Endothelial cell of umbilical vein (primary cell): ENCODE data around the gene MOB1A. TPM values are rescaled to one million over a fixed set of nuclear protein-coding genes. Genes with fewer than 3 reads are reported as not detected.
"Not testable (repeated sequence)": the region's sequence is repeated elsewhere in the genome, so short reads cannot be mapped to it uniquely, and the experiment has no call there.

Experiments
- BruUV-seq: library from RNA; stranded (reverse); fragments of 400-500 nt; replicated peaks from 2 replicates; lab custom pipeline; 2021; lab: Mats Ljungman, UMichigan
- CTCF ChIA-PET: fragments of 300-600, 350-600 bp; sonication (Branson Sonifier 250); formaldehyde crosslinking; loops from one replicate; lab custom pipeline; 2021; ENCODE audit warnings: antibody characterized with exemption, inconsistent platforms; lab: Charles Lee
- POLR2A ChIA-PET: fragments of 300-600, 350-600 bp; sonication (Branson Sonifier 250); formaldehyde crosslinking; loops from one replicate; lab custom pipeline; 2021; ENCODE audit warnings: antibody characterized with exemption, inconsistent platforms; lab: Charles Lee
- DNase-seq: peaks from one replicate; pipeline ENCODE4 v3.0.0-alpha.2; 2011; ENCODE audit warnings: low read depth, low spot score
- FAIRE-seq: peaks from 2 replicates; lab custom pipeline; 2011; peaks lifted over from hg19 to GRCh38; lab: Jason Lieb, UNC
- H2AFZ ChIP-seq: 2 replicates; pipeline ENCODE4 v1.6.0; 2012; ENCODE audit warnings: low read depth, low read length, control low read depth, inconsistent platforms
- H3K27ac ChIP-seq: 2 replicates; pipeline ENCODE4 v1.5.1; 2011; ENCODE audit warnings: low read depth, mild to moderate bottlenecking, control low read depth, low read length, moderate library complexity; ENCODE audit not compliant: insufficient read depth
- H3K27me3 ChIP-seq, 2 experiments: 2 replicates each; pipeline versions ENCODE4 v1.6.0 to v1.6.1; 2011; ENCODE audit warnings: low read length in 2 of 2, mixed read lengths in 1 of 2; ENCODE audit not compliant: control insufficient read depth in 2 of 2, insufficient read depth in 2 of 2
- H3K36me3 ChIP-seq, 2 experiments: 2 replicates in 1 of 2; 3 replicates in 1 of 2; pipeline ENCODE4 v1.5.1; 2011; ENCODE audit warnings: low read length in 2 of 2, mild to moderate bottlenecking in 1 of 2, moderate library complexity in 1 of 2; ENCODE audit not compliant: control insufficient read depth in 2 of 2, insufficient read depth in 2 of 2; ENCODE audit errors: extremely low read depth in 1 of 2
- H3K4me1 ChIP-seq: 3 replicates; pipeline ENCODE4 v1.5.1; 2011; ENCODE audit warnings: mild to moderate bottlenecking, low read length; ENCODE audit not compliant: control insufficient read depth, insufficient read depth; ENCODE audit errors: extremely low read depth
- H3K4me2 ChIP-seq: 2 replicates; pipeline ENCODE4 v1.6.1; 2011; ENCODE audit warnings: low read length, control low read depth, mixed read lengths; ENCODE audit not compliant: insufficient read depth
- H3K4me3 ChIP-seq, 3 experiments: fragments of 200-600 bp in 1 of 3; sonication (generic), shearing (Covaris generic) in 1 of 3; replicated peaks in 1 of 3; 2 replicates each; pipeline ENCODE4 v1.5.1; 2011 to 2016; ENCODE audit warnings: control low read depth in 3 of 3, low read length in 3 of 3, mild to moderate bottlenecking in 2 of 3, inconsistent platforms in 1 of 3, low read depth in 1 of 3, moderate library complexity in 1 of 3; ENCODE audit not compliant: insufficient read depth in 1 of 3
- H3K79me2 ChIP-seq: 2 replicates; pipeline ENCODE4 v1.6.0; 2012; ENCODE audit warnings: low read length, inconsistent platforms; ENCODE audit not compliant: control insufficient read depth, insufficient read depth
- H3K9ac ChIP-seq: replicated peaks from 2 replicates; pipeline ENCODE3; 2011; ENCODE audit warnings: low read length, control low read depth; ENCODE audit not compliant: insufficient read depth; ENCODE audit errors: extremely low read depth
- H3K9me1 ChIP-seq: replicated peaks from 3 replicates; pipeline ENCODE4 v1.6.0; 2011; ENCODE audit warnings: mild to moderate bottlenecking, low read length; ENCODE audit not compliant: control insufficient read depth, insufficient read depth; ENCODE audit errors: extremely low read depth
- H3K9me3 ChIP-seq: replicated peaks from 2 replicates; pipeline ENCODE4 v1.5.1; 2012; ENCODE audit warnings: low read length, inconsistent platforms; ENCODE audit not compliant: control insufficient read depth, insufficient read depth
- H4K20me1 ChIP-seq: replicated peaks from 2 replicates; pipeline ENCODE3; 2011; ENCODE audit warnings: mild to moderate bottlenecking, low read length; ENCODE audit not compliant: control insufficient read depth, insufficient read depth; ENCODE audit errors: extremely low read depth
- FOS ChIP-seq: IDR thresholded peaks from 2 replicates; pipeline ENCODE4 v1.6.1; 2011; ENCODE audit warnings: mild to moderate bottlenecking, low read length, moderate library complexity, borderline replicate concordance; ENCODE audit not compliant: insufficient read depth
- POLR2AphosphoS5 ChIP-seq: IDR thresholded peaks from 2 replicates; pipeline ENCODE4 v1.6.1; 2012; ENCODE audit warnings: low read depth, mild to moderate bottlenecking, control low read depth, low read length, moderate library complexity; ENCODE audit not compliant: insufficient read depth
- dilution Hi-C: fragments of 300-500 bp; cut with MboI; formaldehyde crosslinking; loops from one replicate; pipeline ENCODE4 v1.15.0; 2019; ENCODE audit warnings: low sequenced_read_pairs; ENCODE audit not compliant: extremely low pct_ligation_motif_present
- intact Hi-C: fragments of 100-400 bp; cut with micrococcal nuclease; formaldehyde crosslinking; loops from one replicate; pipeline ENCODE4 v1.10.0; 2022
- polyA plus RNA-seq, 4 experiments: library from polyadenylated mRNA; depleted of rRNA in 3 of 4; stranded (reverse) in 3 of 4; unstranded in 1 of 4; fragments of >200 nt; gene quantifications; 2 replicates each; pipeline versions ENCODE4 v1.2.1 to v1.2.3, GENCODE V29; 2011 to 2012; ENCODE audit warnings: missing spikeins in 1 of 4
- total RNA-seq: library from RNA; stranded (reverse); gene quantifications from 2 replicates; pipeline ENCODE4 v1.2.3, GENCODE V29; 2021
- TF ChIP-seq, protein P1 (sequence below), 2 donors: IDR thresholded peaks; 1 replicate in 1 of 2; 2 replicates in 1 of 2; pipeline ENCODE4 v1.5.1; 2011; ENCODE audit warnings: low read length in 2 of 2, mild to moderate bottlenecking in 2 of 2, moderate library complexity in 2 of 2, control low read depth in 1 of 2, inconsistent platforms in 1 of 2, low read depth in 1 of 2; ENCODE audit not compliant: insufficient read depth in 1 of 2; ENCODE audit errors: extremely low read depth in 1 of 2

MOB1A gene
- total and polyA plus RNA-seq, 2 donors (not counting 3 experiments of a cell fraction or from before 2014, with no cell fraction given): 25.3 to 112 TPM

DNA sequence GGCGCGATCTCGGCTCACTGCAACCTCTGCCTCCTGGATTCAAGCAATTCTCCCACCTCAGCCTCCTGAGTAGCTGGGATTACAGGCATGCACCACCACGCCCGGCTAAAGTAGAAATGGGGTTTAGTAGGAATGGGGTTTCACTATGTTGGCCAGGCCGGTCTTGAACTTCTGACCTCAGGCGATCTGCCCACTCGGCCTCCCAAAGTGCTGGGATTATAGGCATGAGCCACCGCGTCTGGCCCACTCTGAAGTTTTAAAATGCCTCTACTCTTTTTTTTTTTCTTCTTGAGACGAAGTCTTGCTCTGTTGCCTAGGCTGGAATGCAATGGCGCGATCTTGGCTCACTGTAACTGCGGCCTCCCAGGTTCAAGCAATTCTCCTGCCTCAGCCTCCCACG, 8.0 kb upstream of the MOB1A start:
- BruUV-seq, H3K36me3 ChIP-seq, H3K27ac ChIP-seq, H3K9me1 ChIP-seq, H3K4me1 ChIP-seq, H3K9me3 ChIP-seq, H3K4me3 ChIP-seq, H4K20me1 ChIP-seq, DNase-seq, H3K27me3 ChIP-seq, intact Hi-C loops, H3K79me2 ChIP-seq, H3K9ac ChIP-seq, POLR2A ChIA-PET, dilution Hi-C loops, H3K4me2 ChIP-seq, H2AFZ ChIP-seq, CTCF ChIA-PET, FAIRE-seq: not testable (repeated sequence)

DNA sequence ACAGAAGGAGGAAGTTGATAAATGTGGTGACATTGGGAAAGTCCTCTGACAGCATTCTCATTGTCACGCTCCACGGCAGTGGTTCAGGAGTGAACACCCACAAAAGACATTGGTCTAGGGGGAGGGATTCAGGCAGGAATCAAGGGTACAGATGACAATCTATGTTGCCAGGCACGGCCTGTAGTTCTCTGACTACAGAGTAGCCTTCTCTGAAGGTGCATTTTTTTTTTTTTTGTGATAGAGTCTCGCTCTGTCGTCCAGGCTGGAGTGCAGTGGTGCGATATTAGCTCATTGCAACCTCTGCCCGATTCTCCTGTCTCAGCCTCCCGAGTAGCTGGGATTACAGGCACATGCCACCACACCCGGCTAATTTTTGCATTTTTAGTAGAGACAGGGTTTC, 7.4 kb upstream of the MOB1A start:
- Histone ChIP-seq H3K79me2 (no peaks in the 10 kb centered on the region), H2AFZ (no peak overlapping the region), H3K9me3 (no peaks in the 10 kb centered on the region), H3K36me3 (no peaks in the 10 kb centered on the region), H3K9me1 (no peaks in the 10 kb centered on the region), H3K27ac (no peak overlapping the region), H4K20me1 (no peaks in the 10 kb centered on the region), H3K4me1 (no peaks in the 10 kb centered on the region), H3K9ac (no peak overlapping the region), H3K4me2 (no peak overlapping the region), H3K4me3 (no peak overlapping the region), H3K27me3 (peaks cover 0 to 4% of the 10 kb centered on the region in 2 experiments)
- ChIA-PET CTCF (no interaction called here), POLR2A (no interaction called here)
- TF ChIP-seq, protein P1, sequence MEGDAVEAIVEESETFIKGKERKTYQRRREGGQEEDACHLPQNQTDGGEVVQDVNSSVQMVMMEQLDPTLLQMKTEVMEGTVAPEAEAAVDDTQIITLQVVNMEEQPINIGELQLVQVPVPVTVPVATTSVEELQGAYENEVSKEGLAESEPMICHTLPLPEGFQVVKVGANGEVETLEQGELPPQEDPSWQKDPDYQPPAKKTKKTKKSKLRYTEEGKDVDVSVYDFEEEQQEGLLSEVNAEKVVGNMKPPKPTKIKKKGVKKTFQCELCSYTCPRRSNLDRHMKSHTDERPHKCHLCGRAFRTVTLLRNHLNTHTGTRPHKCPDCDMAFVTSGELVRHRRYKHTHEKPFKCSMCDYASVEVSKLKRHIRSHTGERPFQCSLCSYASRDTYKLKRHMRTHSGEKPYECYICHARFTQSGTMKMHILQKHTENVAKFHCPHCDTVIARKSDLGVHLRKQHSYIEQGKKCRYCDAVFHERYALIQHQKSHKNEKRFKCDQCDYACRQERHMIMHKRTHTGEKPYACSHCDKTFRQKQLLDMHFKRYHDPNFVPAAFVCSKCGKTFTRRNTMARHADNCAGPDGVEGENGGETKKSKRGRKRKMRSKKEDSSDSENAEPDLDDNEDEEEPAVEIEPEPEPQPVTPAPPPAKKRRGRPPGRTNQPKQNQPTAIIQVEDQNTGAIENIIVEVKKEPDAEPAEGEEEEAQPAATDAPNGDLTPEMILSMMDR (IDR thresholded peaks at IDR 0.05; ENCODE audit: extremely low read depth in 1 of 2, insufficient read depth in 1 of 2, low read depth in 1 of 2, low read length in 2 of 2): no peak
- no peak for TF ChIP-seq POLR2AphosphoS5
- TF ChIP-seq FOS: no peak
- FAIRE-seq (no peak), DNase-seq (no peak)
- dilution Hi-C loops: no loop called here
- intact Hi-C loops: no loop called here
- BruUV-seq: no TSS peak
